HEK293 (cell line): ENCODE results near the gene CSNK1A1.

Source experiments
- CTCF ChIP-seq: fragments of 450-650 bp; formaldehyde crosslinking; IDR thresholded peaks from 2 replicates; pipeline ENCODE4 v1.5.1; 2016; ENCODE audit warnings: missing biosample characterization, missing genetic modification characterization
- ELK4 ChIP-seq: IDR thresholded peaks from 2 replicates; pipeline ENCODE4 v1.6.1; 2011; ENCODE audit warnings: mild to moderate bottlenecking, low read depth, low read length, borderline replicate concordance
- OVOL3 ChIP-seq: fragments of 450-650 bp; formaldehyde crosslinking; IDR thresholded peaks from 2 replicates; pipeline ENCODE4 v1.5.1; 2016; ENCODE audit warnings: missing biosample characterization, missing genetic modification characterization
- PRDM10 ChIP-seq: fragments of 450-650 bp; formaldehyde crosslinking; IDR thresholded peaks from 2 replicates; pipeline ENCODE4 v1.5.1; 2016; ENCODE audit warnings: missing biosample characterization, missing genetic modification characterization
- REST ChIP-seq: fragments of 450-650 bp; formaldehyde crosslinking; IDR thresholded peaks from 2 replicates; pipeline ENCODE4 v1.5.1; 2016; ENCODE audit warnings: missing biosample characterization, missing genetic modification characterization
- ZBTB48 ChIP-seq: fragments of 450-650 bp; formaldehyde crosslinking; IDR thresholded peaks from 2 replicates; pipeline ENCODE4 v1.5.1; 2016; ENCODE audit warnings: missing biosample characterization, missing genetic modification characterization
- ZBTB8A ChIP-seq: fragments of 450-650 bp; formaldehyde crosslinking; IDR thresholded peaks from 2 replicates; pipeline ENCODE4 v1.5.1; 2016; ENCODE audit warnings: missing biosample characterization, missing genetic modification characterization
- ZNF114 ChIP-seq: fragments of 450-650 bp; formaldehyde crosslinking; IDR thresholded peaks from 2 replicates; pipeline ENCODE4 v1.5.0; 2017; ENCODE audit warnings: missing biosample characterization, missing genetic modification characterization
- ZNF335 ChIP-seq: fragments of 450-650 bp; formaldehyde crosslinking; conservative IDR thresholded peaks from 2 replicates; pipeline ENCODE4 v1.5.1; 2016; ENCODE audit warnings: missing biosample characterization, missing genetic modification characterization
- ZNF585B ChIP-seq: fragments of 450-650 bp; formaldehyde crosslinking; IDR thresholded peaks from 2 replicates; pipeline ENCODE4 v1.5.1; 2016; ENCODE audit warnings: missing biosample characterization, missing genetic modification characterization
- ZNF600 ChIP-seq: fragments of 450-650 bp; formaldehyde crosslinking; IDR thresholded peaks from 2 replicates; pipeline ENCODE4 v1.5.1; 2016; ENCODE audit warnings: missing biosample characterization, missing genetic modification characterization

- TF ChIP-seq ZNF585B (tag by site-specific recombination), result no peak
- no peak for TF ChIP-seq ZNF114 (tag by site-specific recombination)
- no peak for TF ChIP-seq PRDM10 (tag by site-specific recombination)
- TF ChIP-seq CTCF (tag by site-specific recombination), result no peak
- TF ChIP-seq ZBTB48 (tag by site-specific recombination), result no peak
- no peak for TF ChIP-seq ELK4
- TF ChIP-seq REST (tag by site-specific recombination), result no peak
- TF ChIP-seq OVOL3, result no peak
- TF ChIP-seq ZNF600 (tag by site-specific recombination), result no peak
- TF ChIP-seq ZNF335, result no peak
- no peak for TF ChIP-seq ZBTB8A (tag by site-specific recombination)
Observed at GRCh38 chr5:149552553-149553160, 1.4 kb upstream of the CSNK1A1 start.
